Right atrium auricular region (tissue), 2 donors: Measurements from ENCODE around the gene ZNF189. TPM values are rescaled to one million over a fixed set of nuclear protein-coding genes. Genes with fewer than 3 reads are reported as not detected.

Experiments used
- DNase-seq: peaks from one replicate; pipeline ENCODE4 v3.0.0-alpha.2; 2019; ENCODE audit warnings: low spot score
- H3K27ac ChIP-seq, 2 donors: fragments of 200-600 bp; sonication (generic); 1 replicate in 1 of 2; 2 replicates in 1 of 2; pipeline ENCODE4 v1.5.1; 2016 to 2019
- H3K27me3 ChIP-seq, 2 donors: fragments of 200-600 bp; sonication (generic); one replicate each; pipeline versions ENCODE4 v1.5.1 to v1.6.0; 2017 to 2019
- H3K36me3 ChIP-seq: fragments of 200-600 bp; sonication (generic); one replicate; pipeline ENCODE4 v1.5.1; 2016
- H3K4me1 ChIP-seq, 2 donors: fragments of 200-600 bp; sonication (generic); one replicate each; pipeline versions ENCODE4 v1.5.1 to v1.6.0; 2017 to 2019
- H3K4me3 ChIP-seq, 2 donors: fragments of 200-600 bp; sonication (generic); 1 replicate in 1 of 2; 2 replicates in 1 of 2; pipeline ENCODE4 v1.5.1; 2017 to 2019; ENCODE audit warnings: mild to moderate bottlenecking in 1 of 2, moderate library complexity in 1 of 2
- H3K9me3 ChIP-seq, 2 donors: fragments of 200-600 bp; sonication (generic); one replicate each; pipeline ENCODE4 v1.5.1; 2019
- CTCF ChIP-seq, 2 donors: fragments of 200-600 bp; sonication (generic); IDR thresholded peaks; one replicate each; pipeline ENCODE4 v1.5.1; 2019; ENCODE audit warnings: antibody characterized with exemption in 2 of 2
- total RNA-seq, 2 donors: library from RNA; depleted of rRNA; stranded (reverse); fragments of >200 nt; gene quantifications; one replicate each; pipeline ENCODE4 v1.1.0, GENCODE V29; 2016

The ZNF189 gene
- total RNA-seq, 2 donors from 2014 or later: 20.2 to 22.1 TPM

DNA sequence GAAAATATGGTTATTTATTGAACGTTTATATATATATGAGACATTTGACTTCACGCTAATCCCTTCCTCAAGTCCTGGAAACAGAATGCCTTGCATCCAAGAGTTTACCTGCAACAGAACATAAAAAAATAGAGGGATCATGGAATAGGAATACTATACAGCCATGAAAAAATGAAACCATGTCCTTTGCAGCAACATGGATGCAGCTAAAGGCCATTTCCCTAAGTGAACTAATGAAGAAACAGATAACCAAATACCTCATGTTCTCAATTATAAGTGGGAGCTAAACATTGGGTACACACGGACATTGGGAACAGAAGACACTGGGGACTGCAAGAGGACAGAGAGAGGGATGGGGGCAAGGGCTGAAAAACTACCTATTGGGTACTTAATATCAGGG is 26.8 kb upstream of the ZNF189 start:
- no peaks in the 10 kb centered on the region for H3K27me3 ChIP-seq
- no peak overlapping the region for H3K27ac ChIP-seq
- no peak for TF ChIP-seq CTCF (IDR thresholded peaks at IDR 0.05)
- no peak for DNase-seq
- H3K36me3 ChIP-seq: no peaks in the 10 kb centered on the region
- no peaks in the 10 kb centered on the region for H3K9me3 ChIP-seq
- H3K4me1 ChIP-seq: no peaks in the 10 kb centered on the region
- no peak overlapping the region for H3K4me3 ChIP-seq

GRCh38 chr9:101372327-101373118 is 26.1 kb upstream of the ZNF189 start:
- Histone ChIP-seq H3K27me3 (no peaks in the 10 kb centered on the region), H3K9me3 (no peaks in the 10 kb centered on the region), H3K36me3 (no peaks in the 10 kb centered on the region), H3K4me1 (no peaks in the 10 kb centered on the region), H3K27ac (no peak overlapping the region), H3K4me3 (no peak overlapping the region)
- no peak for DNase-seq
- TF ChIP-seq CTCF (IDR thresholded peaks at IDR 0.05): no peak

GRCh38 chr9:101375546-101375945 is 23.1 kb upstream of the ZNF189 start:
- Histone ChIP-seq H3K4me1 (no peaks in the 10 kb centered on the region), H3K27me3 (no peaks in the 10 kb centered on the region), H3K27ac (no peak overlapping the region), H3K9me3 (peaks cover 0 to 3% of the 10 kb centered on the region in 2 donors), H3K36me3 (no peaks in the 10 kb centered on the region), H3K4me3 (no peak overlapping the region)
- DNase-seq: no peak
- TF ChIP-seq CTCF (IDR thresholded peaks at IDR 0.05): no peak

DNA sequence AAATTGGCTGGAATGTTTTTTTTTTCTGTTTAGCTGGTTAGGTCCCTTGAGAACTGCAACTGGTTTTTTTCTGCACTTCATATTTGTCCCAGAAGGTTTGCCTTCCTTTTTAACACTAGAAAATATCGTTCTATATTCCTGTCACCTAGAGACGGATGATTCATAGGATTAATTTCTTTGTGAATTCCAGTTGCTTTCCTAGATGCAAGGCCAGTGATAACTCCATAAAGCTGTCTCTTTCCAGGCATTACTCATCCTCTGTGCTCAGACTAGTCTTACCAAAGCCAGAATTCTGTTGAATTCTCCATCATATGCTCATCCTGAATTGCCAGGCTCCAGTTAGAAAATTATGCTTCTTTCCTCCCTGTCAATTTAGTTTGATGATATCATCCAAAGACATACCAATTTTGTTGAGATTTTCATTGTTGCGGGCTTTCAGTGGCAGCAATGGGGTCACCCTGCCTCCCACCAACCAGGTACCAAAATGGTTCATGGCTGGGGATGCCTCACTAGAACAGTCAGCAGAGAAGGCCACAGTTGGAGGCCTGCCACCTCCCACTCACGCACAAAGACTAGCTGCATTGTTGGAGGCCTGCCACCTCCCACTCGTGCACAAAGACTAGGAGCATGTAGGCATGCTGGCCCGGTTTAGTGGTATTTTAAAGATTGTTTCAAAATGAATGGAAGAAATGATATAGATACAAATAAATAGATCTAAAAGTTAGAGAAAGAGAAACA is 22.4 kb upstream of the ZNF189 start:
- Histone ChIP-seq H3K27me3 (no peaks in the 10 kb centered on the region), H3K4me1 (no peaks in the 10 kb centered on the region), H3K4me3 (no peak overlapping the region), H3K36me3 (no peaks in the 10 kb centered on the region), H3K9me3 (peaks cover 0 to 3% of the 10 kb centered on the region in 2 donors), H3K27ac (no peak overlapping the region)
- TF ChIP-seq CTCF (IDR thresholded peaks at IDR 0.05): no peak
- DNase-seq: no peak

DNA sequence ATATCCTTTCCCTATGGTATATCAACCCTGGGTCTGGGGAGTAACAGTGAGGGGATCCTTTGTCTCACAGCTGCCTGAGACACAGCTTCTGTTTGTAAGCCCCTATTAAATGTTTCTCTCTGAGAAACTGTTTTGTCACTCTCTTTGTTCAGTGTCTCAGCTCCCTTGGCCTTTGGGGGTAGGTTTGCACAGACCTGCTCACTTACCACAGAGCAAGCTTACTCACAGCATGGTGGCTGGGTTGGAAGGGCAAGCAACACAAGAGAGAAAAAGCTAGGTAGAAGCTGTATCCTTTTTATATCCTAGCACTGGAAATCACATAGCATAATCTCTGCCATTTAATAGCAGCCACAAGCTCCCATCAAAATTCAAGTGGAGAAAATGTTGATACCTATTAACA is 18.4 kb upstream of the ZNF189 start:
- TF ChIP-seq CTCF (IDR thresholded peaks at IDR 0.05): no peak
- Histone ChIP-seq H3K4me1 (no peaks in the 10 kb centered on the region), H3K36me3 (no peaks in the 10 kb centered on the region), H3K4me3 (no peak overlapping the region), H3K9me3 (peaks cover 0 to 11% of the 10 kb centered on the region in 2 donors), H3K27me3 (no peaks in the 10 kb centered on the region), H3K27ac (no peak overlapping the region)
- no peak for DNase-seq
